Right cardiac atrium (tissue), 5 donors: ENCODE results near the gene R3HDM2. TPM values are rescaled to one million over a fixed set of nuclear protein-coding genes. Genes with fewer than 3 reads are reported as not detected.
A peak's percentile ranks its signal among the peaks of the same experiment; 100 is the strongest.
"Not testable (repeated sequence)": the region's sequence is repeated elsewhere in the genome, so short reads cannot be mapped to it uniquely, and the experiment has no call there.

ENCODE experiments used
- ATAC-seq, 2 donors: fragments of 200-7000 bp; cut with Tn5 transposase; one replicate each; pipeline versions ENCODE4 v1.8.0 to v1.9.1; 2020; ENCODE audit warnings: moderate library complexity in 2 of 2, mild to moderate bottlenecking in 1 of 2
- DNase-seq, 3 donors: peaks; one replicate each; pipeline ENCODE4 v3.0.0-alpha.2; 2020
- H3K27ac ChIP-seq: one replicate; pipeline ENCODE4 v1.5.1; 2013; ENCODE audit warnings: mild to moderate bottlenecking, low read length, control low read depth, moderate library complexity
- H3K27me3 ChIP-seq: one replicate; pipeline ENCODE4 v1.6.1; 2013; ENCODE audit not compliant: control insufficient read depth, insufficient read depth
- H3K4me1 ChIP-seq: one replicate; pipeline ENCODE4 v1.6.1; 2013; ENCODE audit warnings: low read length; ENCODE audit not compliant: control insufficient read depth, insufficient read depth
- H3K4me3 ChIP-seq: one replicate; pipeline ENCODE4 v1.5.1; 2013; ENCODE audit warnings: low read length, control low read depth
- H3K9me3 ChIP-seq: one replicate; pipeline ENCODE4 v1.6.1; 2013; ENCODE audit warnings: low read length; ENCODE audit not compliant: control insufficient read depth
- WGBS: extraction: QIAGEN DNeasy Blood & Tissue Kit; methylation state at CpG from one replicate; pipeline ENCODE4 v1.1.7; 2013; 5-methylcytosine and 5-hydroxymethylcytosine counted together
- intact Hi-C, 4 donors: fragments of 100-400 bp; cut with DNase I; formaldehyde crosslinking; loops; one replicate each; pipeline versions ENCODE4 v1.11.0 to v1.14.0; 2022 to 2023
- polyA plus RNA-seq: library from polyadenylated mRNA; stranded (reverse); fragments of 200-250 nt; gene quantifications from one replicate; pipeline ENCODE4 v1.2.3, GENCODE V29; 2013
- total RNA-seq, 4 donors: library from RNA; stranded (reverse); fragmentation: NEBNext Ultra II Directional; extraction: Animal tissue kit (Norgen Biotek cat#: 25700); gene quantifications; one replicate each; pipeline ENCODE4 v1.2.1, GENCODE V29; 2021
- donor health status: healthy with polysubstance abuse.
- donor health status: DM: no; HTN: yes; CAD: no.
- donor health status: DM: no; HTN: no; CAD: no.
- donor health status: DM: no; HTN: yes; CAD: no; lungs with severe emphysema.
- donor health status: DM: yes; HTN: yes; CAD: no.

Gene R3HDM2
- total and polyA plus RNA-seq, 5 donors = 23.1 to 85.2 (median 73.8) TPM

DNA sequence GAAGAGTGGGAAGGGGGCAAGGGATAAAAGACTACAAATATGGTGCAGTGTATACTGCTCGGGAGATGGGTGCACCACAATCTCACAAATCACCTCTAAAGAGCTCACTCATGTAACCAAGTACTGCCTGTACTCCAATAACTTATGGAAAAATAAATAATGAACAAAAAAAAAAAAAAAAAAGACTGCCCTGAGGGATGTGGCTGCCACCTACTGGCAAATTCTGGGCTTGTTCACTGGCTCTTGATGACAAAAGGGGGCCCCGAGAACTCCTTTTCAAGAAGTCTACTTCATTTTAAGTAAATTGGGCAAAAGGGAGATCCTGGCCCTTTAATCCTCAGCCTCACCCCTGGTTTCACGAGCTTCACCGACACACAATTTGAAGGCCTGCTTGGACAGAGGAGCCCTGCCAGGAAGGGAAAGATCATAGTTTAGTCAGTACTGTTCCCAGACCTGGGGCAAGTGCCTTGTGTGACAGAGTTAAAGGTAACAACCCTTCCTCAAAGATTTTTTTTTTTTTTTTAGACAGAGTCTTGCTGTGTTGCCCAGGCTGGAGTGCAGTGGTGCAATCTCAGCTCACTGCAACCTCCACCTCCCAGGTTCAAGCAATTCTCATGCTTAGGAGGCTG, 153.8 kb downstream of the R3HDM2 start:
- Histone ChIP-seq H3K27me3 (no peaks in the 10 kb centered on the region), H3K9me3 (no peaks in the 10 kb centered on the region), H3K4me1 (peaks cover 4% of the 10 kb centered on the region), H3K27ac (no peak overlapping the region), H3K4me3 (no peak overlapping the region)
- intact Hi-C loops = no loop called here
- DNase-seq (no peak), ATAC-seq (no peak)
- 60% methylated on average over 4 of the region's 4 CpGs for WGBS

DNA sequence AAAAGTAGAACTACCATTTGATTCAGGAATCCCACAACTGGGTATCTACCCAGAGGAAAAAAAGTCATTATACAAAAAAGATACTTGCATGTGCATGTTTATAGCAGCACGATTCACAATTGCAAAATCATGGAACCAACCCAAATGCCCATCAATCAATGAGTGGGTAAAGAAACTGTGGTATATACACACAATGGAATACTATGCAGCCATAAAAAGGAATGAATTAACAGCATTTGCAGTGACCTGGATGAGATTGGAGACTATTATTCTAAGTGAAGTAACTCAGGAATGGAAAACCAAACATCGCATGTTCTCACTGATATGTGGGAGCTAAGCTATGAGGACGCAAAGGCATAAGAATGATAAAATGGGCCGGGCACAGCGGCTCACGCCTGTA, 154.6 kb downstream of the R3HDM2 start:
- H3K4me3 ChIP-seq, H3K27ac ChIP-seq, intact Hi-C loops, DNase-seq, H3K27me3 ChIP-seq, ATAC-seq, H3K4me1 ChIP-seq, H3K9me3 ChIP-seq: not testable (repeated sequence)
- 98% methylated on average over 6 of the region's 6 CpGs for WGBS

DNA sequence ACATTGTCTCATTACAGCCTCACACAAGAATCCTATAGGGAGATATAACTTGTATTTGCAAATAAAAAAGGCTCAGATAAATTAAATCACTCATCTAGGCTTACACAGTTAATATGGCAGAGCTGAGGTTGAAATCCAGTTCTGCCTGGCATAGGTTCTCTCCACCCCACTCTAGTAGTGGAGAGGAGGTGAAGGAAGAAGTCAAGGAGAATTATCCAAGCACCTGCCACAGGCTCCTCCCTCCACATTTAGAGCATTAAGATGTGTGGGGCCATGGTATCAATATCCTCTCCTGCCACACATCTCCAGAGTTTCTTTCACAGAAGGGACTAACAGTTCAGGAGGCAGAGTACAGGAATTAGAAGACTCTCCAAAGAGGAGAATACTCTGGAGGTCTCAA, 157.3 kb downstream of the R3HDM2 start:
- ATAC-seq (no peak), DNase-seq (no peak)
- Histone ChIP-seq H3K27me3 (no peaks in the 10 kb centered on the region), H3K4me3 (no peak overlapping the region), H3K27ac (no peak overlapping the region), H3K9me3 (no peaks in the 10 kb centered on the region), H3K4me1 (peaks cover 4% of the 10 kb centered on the region)
- intact Hi-C loops = no loop called here

DNA sequence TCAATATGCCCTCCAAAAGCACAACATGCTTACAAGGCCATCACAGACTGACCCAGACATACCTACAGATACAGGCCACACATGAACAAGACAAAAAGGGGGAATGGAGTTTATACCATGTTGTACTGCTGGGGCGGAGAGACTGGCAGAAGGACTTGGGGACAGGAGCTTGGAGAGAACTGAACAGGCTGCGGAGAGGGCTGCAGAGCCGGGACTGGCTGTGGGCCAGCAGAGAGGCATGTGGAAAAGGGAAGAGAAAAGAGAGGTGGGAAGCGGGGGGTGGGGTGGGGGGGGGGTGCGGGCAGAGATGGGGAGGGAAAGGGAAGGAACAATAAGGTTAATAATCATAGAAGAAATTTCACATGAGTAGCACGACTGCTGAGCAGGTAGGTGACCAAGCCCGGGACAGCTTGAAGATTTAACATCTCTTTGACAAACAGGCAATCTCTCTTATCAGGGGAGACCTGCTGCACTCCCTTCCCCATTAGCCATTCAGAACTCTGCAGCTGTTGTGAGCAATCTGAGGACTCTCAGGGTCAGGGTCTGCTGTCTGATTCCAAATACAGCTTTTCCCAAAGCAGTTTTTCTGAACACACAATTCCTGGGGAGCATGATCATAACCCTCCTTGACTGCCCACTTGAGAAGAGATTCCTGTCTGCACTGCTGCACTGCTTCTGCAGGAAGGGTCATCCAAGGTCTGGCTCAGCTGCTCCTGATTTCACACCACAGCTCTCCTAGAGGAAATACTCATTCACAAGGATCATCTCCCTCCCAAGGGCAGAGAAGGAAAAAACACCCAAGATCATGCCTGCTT, 158.3 kb downstream of the R3HDM2 start:
- H3K4me3 ChIP-seq = no peak overlapping the region
- WGBS = 45% methylated on average over 7 of the region's 7 CpGs
- H3K4me1 ChIP-seq = peaks cover 4% of the 10 kb centered on the region
- ATAC-seq (peak; percentile 66 to 67), DNase-seq (peak in 1 of 3 donors; percentile 55)
- no peaks in the 10 kb centered on the region for H3K9me3 ChIP-seq
- H3K27me3 ChIP-seq = no peaks in the 10 kb centered on the region
- H3K27ac ChIP-seq = no peak overlapping the region
- intact Hi-C loops = no loop called here

DNA sequence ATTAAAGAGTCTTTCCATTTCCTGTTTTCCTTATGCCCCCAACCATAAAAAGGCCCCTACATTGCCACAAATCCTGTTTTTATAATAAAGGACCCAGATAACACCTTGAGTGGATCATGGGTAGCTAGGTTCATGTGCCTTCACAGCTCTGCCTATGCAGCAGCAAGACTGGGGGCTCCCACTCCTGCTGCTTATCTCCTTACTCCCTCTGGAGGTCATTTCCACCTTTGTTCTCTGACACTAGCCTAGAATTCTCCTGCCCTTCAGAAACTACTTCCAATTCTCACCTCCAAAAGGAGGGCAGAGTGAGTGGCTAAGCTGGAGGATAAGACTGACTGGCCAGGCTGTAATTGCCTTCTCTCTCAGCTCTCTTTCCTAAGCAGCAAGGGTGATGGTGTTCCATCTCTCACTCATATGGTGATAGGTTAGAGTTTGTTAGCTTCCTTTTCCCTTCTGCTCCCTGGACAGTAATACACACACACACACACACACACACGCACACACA, 159.8 kb downstream of the R3HDM2 start:
- no peak for ATAC-seq
- Histone ChIP-seq H3K27ac (no peak overlapping the region), H3K4me3 (no peak overlapping the region), H3K4me1 (peaks cover 4% of the 10 kb centered on the region), H3K9me3 (no peaks in the 10 kb centered on the region), H3K27me3 (no peaks in the 10 kb centered on the region)
- DNase-seq = no peak
- 86% methylated on average over 1 of the region's 1 CpG for WGBS
- intact Hi-C loops = no loop called here

DNA sequence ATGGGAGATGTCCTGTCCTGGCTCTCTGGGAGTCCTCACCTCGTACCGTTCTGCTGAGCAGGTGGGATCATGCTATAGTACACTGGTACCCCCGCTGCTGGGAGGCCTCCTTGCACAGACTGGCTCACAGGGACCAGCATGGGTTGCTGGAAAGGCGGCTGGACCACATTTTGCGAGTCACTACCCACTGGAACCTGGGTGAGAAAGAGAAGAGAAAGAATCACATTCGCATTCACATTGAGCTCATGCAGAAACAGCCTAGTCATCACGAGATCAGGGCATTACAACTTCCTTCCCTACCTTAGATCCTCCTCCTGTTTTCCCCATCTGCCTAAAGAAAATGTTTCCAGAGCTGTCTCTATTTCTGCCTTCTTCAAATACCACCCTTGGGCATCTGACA, 162.6 kb downstream of the R3HDM2 start:
- peaks cover 4% of the 10 kb centered on the region for H3K4me1 ChIP-seq
- DNase-seq (no peak), ATAC-seq (no peak)
- intact Hi-C loops = no loop called here
- H3K9me3 ChIP-seq = no peaks in the 10 kb centered on the region
- H3K27ac ChIP-seq = no peak overlapping the region
- WGBS = 85% methylated on average over 7 of the region's 7 CpGs
- no peak overlapping the region for H3K4me3 ChIP-seq
- H3K27me3 ChIP-seq = no peaks in the 10 kb centered on the region

DNA sequence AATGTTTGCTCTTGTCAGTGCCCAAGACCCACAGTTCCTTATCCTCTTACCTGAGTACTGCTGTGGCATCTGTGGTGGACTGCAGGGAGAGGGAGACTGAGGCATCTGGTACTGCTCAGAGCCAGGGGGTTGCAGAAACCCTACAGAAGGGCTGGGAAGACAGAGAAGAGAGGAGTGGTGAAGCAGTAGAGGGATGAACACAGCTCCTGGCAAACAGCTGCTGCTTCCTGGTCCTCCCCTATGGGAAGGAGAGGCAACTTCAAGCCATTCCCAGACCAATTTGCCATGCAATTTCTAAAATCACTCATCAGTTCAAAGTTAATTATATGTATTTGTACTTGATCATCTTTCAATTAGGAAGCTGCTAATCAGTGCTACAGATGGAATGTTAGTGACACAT, 164.2 kb downstream of the R3HDM2 start:
- Histone ChIP-seq H3K27ac (no peak overlapping the region), H3K27me3 (no peaks in the 10 kb centered on the region), H3K4me1 (no peaks in the 10 kb centered on the region), H3K4me3 (no peak overlapping the region), H3K9me3 (no peaks in the 10 kb centered on the region)
- no peak for ATAC-seq
- no peak for DNase-seq
- intact Hi-C loops = no loop called here

DNA sequence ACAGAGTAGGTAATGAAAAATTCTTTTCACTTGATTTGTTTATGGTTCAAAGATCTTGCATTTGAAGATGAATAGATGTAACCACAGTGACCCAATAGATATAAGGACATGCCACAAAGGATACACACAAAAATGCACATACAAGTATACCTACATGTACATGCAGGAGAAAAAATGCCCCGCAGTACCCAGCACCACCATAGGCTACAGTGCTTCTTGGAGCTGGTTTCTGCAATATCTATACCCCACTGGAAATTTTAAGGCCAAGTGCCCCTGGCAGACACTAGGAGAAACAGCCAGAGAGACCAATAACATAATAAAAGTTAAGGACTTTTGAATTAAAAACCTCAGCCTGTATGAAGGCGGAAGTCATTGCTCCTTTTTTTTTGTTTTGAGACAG, 167.7 kb downstream of the R3HDM2 start:
- Histone ChIP-seq H3K27ac (no peak overlapping the region), H3K4me3 (no peak overlapping the region), H3K9me3 (no peaks in the 10 kb centered on the region), H3K4me1 (peaks cover 3% of the 10 kb centered on the region), H3K27me3 (no peaks in the 10 kb centered on the region)
- DNase-seq = no peak
- 92% methylated on average over 2 of the region's 2 CpGs for WGBS
- no peak for ATAC-seq
- intact Hi-C loops = no loop called here

DNA sequence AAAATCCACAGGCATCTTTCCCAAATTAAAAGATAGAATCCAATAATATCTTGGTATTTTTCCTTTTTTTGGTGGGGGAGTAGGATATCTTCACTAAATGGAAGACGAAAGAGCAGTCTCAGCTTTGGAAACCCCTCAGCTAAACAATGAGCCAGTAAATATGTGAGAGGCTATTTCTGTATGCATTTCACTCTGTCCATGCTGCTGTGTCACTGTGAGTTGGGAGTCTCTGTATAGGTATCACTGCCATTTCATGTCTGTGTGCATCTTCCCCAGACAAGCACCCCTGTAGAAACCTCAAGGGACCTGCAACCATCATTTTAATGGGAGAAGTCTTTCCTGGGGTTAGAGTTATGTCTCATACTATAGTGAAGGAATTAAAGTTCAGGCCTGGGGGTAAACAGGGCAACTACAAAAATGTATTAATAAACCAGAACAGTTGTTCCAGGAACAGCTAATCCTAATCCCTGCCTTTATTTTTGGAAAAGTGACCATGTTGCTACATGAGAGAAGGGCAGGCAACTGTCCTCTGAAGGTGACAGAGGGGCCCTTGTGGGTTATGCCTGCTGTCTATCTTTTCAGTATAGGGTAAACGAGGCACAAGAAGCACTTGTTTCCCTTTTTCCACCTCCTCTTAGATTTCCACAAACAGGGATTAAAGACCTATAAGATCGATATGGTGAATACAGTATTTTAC, 168.6 kb downstream of the R3HDM2 start:
- no peak for ATAC-seq
- intact Hi-C loops = no loop called here
- no peaks in the 10 kb centered on the region for H3K27me3 ChIP-seq
- no peak for DNase-seq
- H3K4me3 ChIP-seq = no peak overlapping the region
- H3K9me3 ChIP-seq = no peaks in the 10 kb centered on the region
- H3K27ac ChIP-seq = no peak overlapping the region
- H3K4me1 ChIP-seq = peaks cover 3% of the 10 kb centered on the region
- 76% methylated on average over 3 of the region's 3 CpGs for WGBS

DNA sequence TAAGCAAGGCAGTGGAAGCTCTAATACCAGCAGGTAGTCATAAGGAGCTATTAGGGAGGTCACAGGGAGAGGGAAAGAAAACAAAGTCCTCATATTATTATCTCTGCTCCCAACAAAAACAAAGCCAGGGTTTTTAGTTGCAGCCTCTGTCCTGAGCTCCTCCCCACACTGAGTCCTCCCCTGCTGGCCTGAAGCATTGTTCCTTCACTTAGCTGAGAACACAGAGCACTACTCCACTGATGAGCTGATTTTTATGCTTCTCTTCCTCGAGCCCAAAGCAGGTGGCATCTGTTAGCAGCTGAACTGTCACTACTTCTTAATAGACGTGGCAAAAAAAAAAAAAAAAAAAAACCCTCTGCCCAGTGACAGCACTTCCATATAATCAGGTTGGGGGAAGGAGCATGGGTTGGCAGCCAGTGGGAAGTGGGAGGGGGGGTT, 169.4 kb downstream of the R3HDM2 start:
- Histone ChIP-seq H3K27ac (peak overlapping the region; percentile 65), H3K4me3 (no peak overlapping the region), H3K27me3 (no peaks in the 10 kb centered on the region), H3K9me3 (no peaks in the 10 kb centered on the region), H3K4me1 (peaks cover 3% of the 10 kb centered on the region)
- 52% methylated on average over 2 of the region's 2 CpGs for WGBS
- ATAC-seq = peak; percentile 16 to 58
- intact Hi-C loops = no loop called here
- no peak for DNase-seq

DNA sequence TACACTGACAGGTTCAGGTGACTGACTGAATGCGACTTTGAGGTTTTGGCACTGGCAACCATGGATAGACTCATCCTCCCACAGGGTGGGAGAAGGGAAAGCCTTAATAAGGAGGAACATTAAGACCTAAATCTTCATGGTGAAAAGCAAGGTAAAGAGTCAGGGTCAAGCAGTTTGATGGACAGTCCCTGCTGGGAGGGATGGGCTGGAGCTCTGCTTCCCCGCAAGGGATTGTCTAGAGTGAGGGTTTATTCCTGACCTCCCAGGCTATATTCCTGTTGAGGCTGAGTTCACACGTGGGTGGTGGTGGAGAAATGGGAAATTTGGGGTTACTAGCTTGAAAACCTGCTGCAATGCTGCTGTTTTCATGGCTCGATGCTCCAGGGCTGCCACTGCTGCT, 170.5 kb downstream of the R3HDM2 start:
- Histone ChIP-seq H3K4me3 (no peak overlapping the region), H3K27me3 (no peaks in the 10 kb centered on the region), H3K9me3 (no peaks in the 10 kb centered on the region), H3K27ac (peak overlapping the region; percentile 31), H3K4me1 (peaks cover 3% of the 10 kb centered on the region)
- ATAC-seq (no peak), DNase-seq (no peak)
- WGBS = 83% methylated on average over 4 of the region's 4 CpGs
- intact Hi-C loops = no loop called here
